ENCODE data around the gene CYBB.

CYBB gene

DNA sequence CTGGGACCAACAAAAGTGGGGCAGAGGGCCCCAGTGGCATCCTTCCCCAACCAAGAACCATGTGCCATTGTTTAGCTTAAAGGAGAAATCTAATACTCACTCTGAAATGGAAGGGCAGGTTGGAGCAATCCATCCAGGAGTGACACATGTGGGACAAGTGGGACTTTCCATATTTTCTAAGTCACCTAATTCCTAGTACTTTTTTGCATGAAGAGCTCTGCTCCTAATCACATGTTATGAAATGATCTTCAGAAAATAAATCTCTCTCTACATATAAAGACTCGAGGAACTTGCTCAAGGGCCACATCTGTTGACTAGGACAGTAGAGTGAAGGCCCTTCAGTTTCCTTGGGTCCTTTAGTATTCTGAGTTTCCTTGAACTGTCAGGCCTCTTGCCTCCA lies 2.5 kb downstream of the CYBB start:
- H3K4me3 ChIP-seq (ENCODE audit: low read depth, low read length): peak overlapping the region; percentile 56; the same call in 1 of the 2 replicates
- no peak for TF ChIP-seq CTCF (IDR thresholded peaks at IDR 0.05; ENCODE audit: low read depth, low read length, missing control alignments)
- DNase-seq (ENCODE audit: low read depth): no peak

DNA sequence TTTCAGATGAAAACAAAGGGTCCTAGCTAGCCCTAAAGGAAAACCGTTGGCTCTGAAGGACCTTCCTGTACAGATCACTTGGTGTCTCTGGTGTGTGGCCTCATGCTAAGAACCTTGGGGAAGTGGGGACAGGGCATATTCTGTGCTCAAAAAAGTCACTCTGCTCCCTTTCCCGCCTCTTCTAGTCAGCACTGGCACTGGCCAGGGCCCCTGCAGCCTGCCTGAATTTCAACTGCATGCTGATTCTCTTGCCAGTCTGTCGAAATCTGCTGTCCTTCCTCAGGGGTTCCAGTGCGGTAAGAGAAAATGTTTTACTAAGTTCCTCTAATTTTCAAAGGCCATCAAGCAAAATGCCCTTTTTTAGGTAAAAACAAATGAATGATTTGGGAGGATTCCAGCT lies 3.4 kb downstream of the CYBB start:
- DNase-seq (ENCODE audit: low read depth): no peak
- TF ChIP-seq CTCF (IDR thresholded peaks at IDR 0.05; ENCODE audit: low read depth, low read length, missing control alignments): no peak
- H3K4me3 ChIP-seq (ENCODE audit: low read depth, low read length): peak overlapping the region; percentile 31

DNA sequence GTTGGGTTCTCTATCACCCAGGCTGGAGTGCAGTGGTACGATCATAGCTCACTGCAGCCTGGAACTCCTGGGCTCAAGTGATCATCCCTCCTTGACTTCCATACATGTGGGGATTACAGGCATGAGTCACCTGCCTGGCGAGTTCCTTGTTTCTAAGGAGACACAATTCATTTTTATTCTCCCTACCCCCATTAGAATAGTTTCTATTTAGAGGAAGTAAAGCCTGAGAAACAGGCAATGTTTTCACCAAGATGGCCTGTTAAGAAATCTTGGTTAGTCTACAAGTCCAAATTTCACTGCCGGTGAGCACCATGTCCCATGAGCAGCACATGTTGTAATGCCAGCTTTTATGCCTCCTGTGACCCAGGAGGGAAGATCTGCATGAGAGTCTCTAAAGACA lies 5.7 kb downstream of the CYBB start:
- no peak for DNase-seq (ENCODE audit: low read depth)
- peak overlapping the region; percentile 27; the same call in 1 of the 2 replicates for H3K4me3 ChIP-seq (ENCODE audit: low read depth, low read length)
- TF ChIP-seq CTCF (IDR thresholded peaks at IDR 0.05; ENCODE audit: low read depth, low read length, missing control alignments): no peak

GRCh38 chrX:37786624-37787422 lies 7.0 kb downstream of the CYBB start:
- DNase-seq (ENCODE audit: low read depth): no peak
- TF ChIP-seq CTCF (IDR thresholded peaks at IDR 0.05; ENCODE audit: low read depth, low read length, missing control alignments): no peak
- no peak overlapping the region for H3K4me3 ChIP-seq (ENCODE audit: low read depth, low read length)

DNA sequence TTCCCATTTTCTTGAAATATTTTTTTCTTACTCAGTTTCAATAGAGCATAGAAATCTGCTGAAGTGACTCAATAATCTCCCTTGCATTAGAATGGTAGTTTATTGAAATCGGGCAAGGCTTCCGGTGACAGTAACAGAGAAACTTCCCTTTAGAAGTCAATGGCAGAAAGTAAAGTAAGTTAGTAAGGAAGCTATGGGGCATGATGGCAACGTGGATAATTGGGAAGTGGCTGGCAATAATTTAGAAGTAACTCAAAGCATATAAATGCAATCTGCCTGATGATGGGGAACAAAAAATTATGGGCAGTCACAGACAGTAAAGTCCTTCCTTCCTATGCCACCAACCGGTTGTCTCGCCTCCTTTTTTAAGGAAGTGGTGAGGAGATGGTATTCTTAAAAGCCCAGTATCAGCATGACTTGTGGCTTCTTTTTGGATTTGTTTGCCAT lies 7.6 kb downstream of the CYBB start:
- TF ChIP-seq CTCF (IDR thresholded peaks at IDR 0.05; ENCODE audit: low read depth, low read length, missing control alignments): no peak
- H3K4me3 ChIP-seq (ENCODE audit: low read depth, low read length): peak overlapping the region; percentile 30; the same call in 1 of the 2 replicates
- no peak for DNase-seq (ENCODE audit: low read depth)

DNA sequence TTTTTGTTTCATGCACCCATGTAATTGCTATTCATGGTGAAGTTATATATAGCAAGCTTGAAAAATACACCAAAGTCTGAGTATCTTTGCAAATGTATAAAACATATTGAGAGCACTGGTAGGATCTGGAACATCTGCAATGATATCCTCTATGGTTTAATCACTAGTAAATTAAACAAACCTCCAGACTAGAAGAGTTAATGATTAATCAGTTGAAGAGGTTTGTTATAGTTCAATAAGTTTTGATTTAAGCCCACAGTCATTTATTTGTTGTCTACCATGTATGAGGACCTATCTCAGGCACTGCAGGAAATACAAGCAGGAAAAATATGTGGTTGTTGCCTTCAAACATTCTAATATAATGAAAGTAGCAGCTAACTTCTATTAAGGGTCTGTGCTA lies 16.5 kb downstream of the CYBB start:
- DNase-seq (ENCODE audit: low read depth): no peak
- no peak overlapping the region for H3K4me3 ChIP-seq (ENCODE audit: low read depth, low read length)
- TF ChIP-seq CTCF (IDR thresholded peaks at IDR 0.05; ENCODE audit: low read depth, low read length, missing control alignments): no peak

GRCh38 chrX:37796805-37797204 lies 16.9 kb downstream of the CYBB start:
- TF ChIP-seq CTCF (IDR thresholded peaks at IDR 0.05; ENCODE audit: low read depth, low read length, missing control alignments): no peak
- no peak overlapping the region for H3K4me3 ChIP-seq (ENCODE audit: low read depth, low read length)
- DNase-seq (ENCODE audit: low read depth): no peak
